GM12878 (cell line): ENCODE results near the gene ATP2C2. TPM values are rescaled to one million over a fixed set of nuclear protein-coding genes. Genes with fewer than 3 reads are reported as not detected.

Experiments used
- ATAC-seq: fragments of 200-7000 bp; cut with Tn5 transposase; 3 replicates; pipeline ENCODE4 v1.9.1; 2020; ENCODE audit warnings: mild to moderate bottlenecking, moderate library complexity
- BruUV-seq: library from RNA; stranded (reverse); fragments of 400-500 nt; replicated peaks from 2 replicates; lab custom pipeline; 2021; lab: Mats Ljungman, UMichigan
- CTCF ChIA-PET: fragments of 300-600 bp; sonication (Branson Sonifier 250); formaldehyde crosslinking; extraction: SDS; loops from one replicate; lab custom pipeline; 2021; ENCODE audit warnings: inconsistent platforms; lab: Yijun Ruan, JAX
- POLR2A ChIA-PET: fragments of 350-600 bp; formaldehyde crosslinking; extraction: SDS; loops from one replicate; lab custom pipeline; 2021; ENCODE audit warnings: inconsistent platforms; lab: Charles Lee
- RAD21 ChIA-PET: fragments of 300-600 bp; sonication (Branson Sonifier 250); formaldehyde crosslinking; loops from one replicate; lab custom pipeline; 2023; ENCODE audit warnings: antibody characterized with exemption; ENCODE audit not compliant: unreplicated experiment; lab: Charles Lee
- SMC1A ChIA-PET: fragments of 300-600 bp; sonication (Branson Sonifier 250); formaldehyde crosslinking; loops from one replicate; lab custom pipeline; 2023; ENCODE audit not compliant: unreplicated experiment, uncharacterized antibody; lab: Charles Lee
- DNase-seq: peaks from one replicate; pipeline ENCODE4 v3.0.0-alpha.2; 2011; ENCODE audit warnings: low read depth, low spot score
- FAIRE-seq: peaks from 3 replicates; lab custom pipeline; 2011; peaks lifted over from hg19 to GRCh38; lab: Jason Lieb, UNC
- H2AFZ ChIP-seq: 2 replicates; pipeline ENCODE4 v1.6.0; 2011; ENCODE audit warnings: low read depth, low read length, control low read depth; ENCODE audit not compliant: control insufficient read depth
- H3K27ac ChIP-seq: 2 replicates; pipeline ENCODE4 v1.5.1; 2011; ENCODE audit warnings: control low read depth; ENCODE audit not compliant: control insufficient read depth, insufficient read depth
- H3K27me3 ChIP-seq, 2 experiments: replicated peaks in 1 of 2; 2 replicates each; pipeline versions ENCODE4 v1.6.0 to v1.6.1; 2011; ENCODE audit warnings: low read length in 1 of 2; ENCODE audit not compliant: control insufficient read depth in 2 of 2, insufficient read depth in 2 of 2
- H3K36me3 ChIP-seq, 2 experiments: 2 replicates each; pipeline ENCODE4 v1.5.1; 2011; ENCODE audit warnings: low read length in 1 of 2; ENCODE audit not compliant: control insufficient read depth in 2 of 2, insufficient read depth in 2 of 2
- H3K4me1 ChIP-seq: 2 replicates; pipeline ENCODE4 v1.6.1; 2011; ENCODE audit warnings: mild to moderate bottlenecking, low read length, moderate library complexity, mixed read lengths; ENCODE audit not compliant: control insufficient read depth, insufficient read depth
- H3K4me2 ChIP-seq: 2 replicates; pipeline ENCODE4 v1.6.0; 2011; ENCODE audit warnings: control low read depth; ENCODE audit not compliant: control insufficient read depth, insufficient read depth
- H3K4me3 ChIP-seq: fragments of 200-600 bp; sonication (generic); 2 replicates; pipeline ENCODE4 v1.5.1; 2016
- H3K79me2 ChIP-seq: 2 replicates; pipeline ENCODE4 v1.6.0; 2011; ENCODE audit warnings: low read length; ENCODE audit not compliant: control insufficient read depth, insufficient read depth
- H3K9ac ChIP-seq: 2 replicates; pipeline ENCODE4 v1.8.0; 2011; ENCODE audit warnings: low read length, control low read depth, mixed read lengths; ENCODE audit not compliant: control insufficient read depth, insufficient read depth
- H3K9me3 ChIP-seq: replicated peaks from 3 replicates; pipeline ENCODE4 v1.5.1; 2011; ENCODE audit warnings: mild to moderate bottlenecking, low read length; ENCODE audit not compliant: control insufficient read depth, insufficient read depth
- H4K20me1 ChIP-seq: 2 replicates; pipeline ENCODE4 v1.6.0; 2011; ENCODE audit not compliant: control insufficient read depth, insufficient read depth
- BCL11A ChIP-seq: IDR thresholded peaks from 2 replicates; pipeline ENCODE4 v1.6.1; 2011; ENCODE audit warnings: low read depth, low read length
- CHD1 ChIP-seq: IDR thresholded peaks from 2 replicates; pipeline ENCODE4 v1.6.1; 2012; ENCODE audit warnings: low read depth, low read length, improper control_type of control experiment
- EED ChIP-seq: sonication (generic); IDR thresholded peaks from 2 replicates; pipeline ENCODE4 v1.6.1; 2016; ENCODE audit warnings: antibody characterized with exemption, low read depth
- GABPA ChIP-seq: IDR thresholded peaks from 2 replicates; pipeline ENCODE4 v1.6.1; 2014; ENCODE audit warnings: antibody characterized with exemption, low read depth, mild to moderate bottlenecking, inconsistent platforms
- MYC ChIP-seq: IDR thresholded peaks from 2 replicates; pipeline ENCODE4 v1.6.1; 2011; ENCODE audit warnings: mild to moderate bottlenecking, low read length, moderate library complexity, inconsistent platforms; ENCODE audit not compliant: insufficient read depth, insufficient replicate concordance, insufficient read length, severe bottlenecking
- RAD21 ChIP-seq: IDR thresholded peaks from 2 replicates; pipeline ENCODE4 v1.6.1; 2011; ENCODE audit warnings: mild to moderate bottlenecking, low read depth, low read length, moderate library complexity; ENCODE audit not compliant: insufficient read depth
- SIX5 ChIP-seq: IDR thresholded peaks from 2 replicates; pipeline ENCODE4 v1.6.1; 2011; ENCODE audit warnings: mild to moderate bottlenecking, low read depth, low read length, moderate library complexity; ENCODE audit not compliant: severe bottlenecking
- TBL1XR1 ChIP-seq: IDR thresholded peaks from 2 replicates; pipeline ENCODE4 v1.6.1; 2012; ENCODE audit warnings: low read depth, low read length, improper control_type of control experiment
- ZNF24 ChIP-seq: fragments of 450-650 bp; IDR thresholded peaks from 2 replicates; pipeline ENCODE4 v1.6.1; 2017; ENCODE audit warnings: antibody characterized with exemption, mild to moderate bottlenecking
- WGBS: methylation state at CpG from one replicate; pipeline ENCODE4 v1.1.6; 2016; ENCODE audit warnings: low lambda C conversion rate; ENCODE audit not compliant: insufficient replicate concordance, insufficient coverage; ENCODE audit errors: missing lambda C conversion rate; 5-methylcytosine and 5-hydroxymethylcytosine counted together
- in situ Hi-C: fragments of 300-500 bp; cut with MboI; formaldehyde crosslinking; loops from 9 replicates; pipeline ENCODE4 v1.14.3; 2018; ENCODE audit warnings: mixed read lengths
- intact Hi-C: fragments of 100-400 bp; cut with micrococcal nuclease; formaldehyde crosslinking; loops from one replicate; pipeline ENCODE4 v1.14.2; 2022; ENCODE audit not compliant: unreplicated experiment
- polyA plus RNA-seq, 11 experiments: library from polyadenylated mRNA; depleted of rRNA in 4 of 11; unstranded in 6 of 11; stranded (reverse) in 5 of 11; fragments of >200 nt; fragmentation: Nextera tagmentation in 4 of 11; fragmentation: Illumina TruSeq in 1 of 11; extraction: Ambion mirVana in 4 of 11; extraction: Trizol in 1 of 11; gene quantifications; 1 replicate in 1 of 11; 2 replicates in 10 of 11; pipeline versions ENCODE4 v1.2.1 to v1.2.3, GENCODE V29; 2011 to 2016; ENCODE audit warnings: inconsistent platforms in 2 of 11, missing spikeins in 2 of 11, low read depth in 1 of 11
- total RNA-seq, 4 experiments: library from RNA; depleted of rRNA in 3 of 4; stranded (reverse); fragments of >200 nt in 3 of 4; fragmentation: Illumina TruSeq in 1 of 4; extraction: Trizol in 1 of 4; gene quantifications; 2 replicates each; pipeline versions ENCODE4 v1.2.1 to v1.2.3, GENCODE V29; 2013 to 2021
- TF ChIP-seq, protein P1 (sequence below): fragments of 450-650 bp; IDR thresholded peaks from 2 replicates; pipeline ENCODE4 v1.6.1; 2017; ENCODE audit warnings: borderline replicate concordance
- TF ChIP-seq, protein P2 (sequence below): fragments of 450-650 bp; IDR thresholded peaks from 2 replicates; pipeline ENCODE4 v1.6.1; 2017; ENCODE audit warnings: mild to moderate bottlenecking, moderate library complexity
- TF ChIP-seq, protein P3 (sequence below): fragments of 450-650 bp; IDR thresholded peaks from 2 replicates; pipeline ENCODE4 v1.6.1; 2016; ENCODE audit warnings: mild to moderate bottlenecking

Gene ATP2C2
- total and polyA plus RNA-seq, 10 of the 15 experiments (the other 5 are each of a cell fraction or from before 2014, with no cell fraction given), result 0.05 to 0.19 TPM; not detected in 8

DNA sequence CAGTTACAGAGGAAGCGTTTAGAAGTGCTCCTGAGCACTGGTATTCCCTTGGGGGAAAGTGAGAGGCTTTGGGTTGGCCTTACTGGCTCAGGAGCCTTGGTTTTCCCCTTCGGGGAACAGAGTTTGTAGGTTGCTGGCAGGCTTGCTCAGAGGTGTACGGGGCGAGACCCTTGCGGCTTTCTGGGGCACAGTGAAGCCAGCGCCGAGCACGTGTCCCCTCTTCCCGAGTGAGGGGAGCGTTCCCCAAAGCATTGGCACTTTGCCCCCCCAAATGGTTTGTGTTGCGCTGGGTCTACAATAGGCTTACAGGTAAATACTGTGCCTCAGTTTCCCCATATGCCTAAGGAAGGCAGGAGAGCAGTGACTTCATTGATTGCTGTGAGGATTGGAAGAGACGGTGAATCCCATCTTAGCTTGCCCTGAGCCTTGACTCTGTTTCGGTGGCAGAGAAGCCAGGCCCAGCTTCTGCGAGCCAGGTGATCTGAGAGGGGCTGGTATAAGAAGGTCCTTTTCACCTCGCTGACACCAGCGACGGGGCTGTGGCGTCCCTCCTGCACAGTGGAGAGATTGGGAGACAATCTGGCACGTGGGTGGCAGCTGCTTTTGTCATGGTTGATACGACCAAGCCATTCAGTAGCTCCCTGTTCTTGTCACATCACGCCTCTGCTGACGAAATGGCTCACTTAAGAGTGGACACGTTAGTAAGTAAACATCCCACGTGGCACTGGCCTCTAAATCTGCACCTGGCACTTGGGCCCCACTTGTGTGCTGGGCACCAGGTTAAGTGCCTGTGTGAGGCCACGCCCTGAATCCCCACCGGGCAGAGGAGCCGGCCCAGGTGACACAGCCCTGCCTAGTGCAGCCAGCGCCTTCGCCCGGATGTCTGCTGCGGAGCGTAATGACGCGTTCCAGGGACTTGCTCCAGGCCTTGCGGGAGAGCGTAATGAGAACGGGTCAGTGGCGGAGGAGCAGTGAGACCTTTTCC, 81.1 kb downstream of the ATP2C2 start:
- FAIRE-seq (no peak), DNase-seq (no peak), ATAC-seq (no peak)
- Histone ChIP-seq H2AFZ (no peak overlapping the region), H3K4me1 (no peaks in the 10 kb centered on the region), H3K4me2 (no peak overlapping the region), H3K9ac (no peak overlapping the region), H3K36me3 (no peaks in the 10 kb centered on the region), H3K27ac (no peak overlapping the region), H4K20me1 (0 out of 2 replicates have a peak, but pooled peaks cover 3% of the 10 kb centered on the region), H3K4me3 (no peak overlapping the region), H3K79me2 (no peaks in the 10 kb centered on the region), H3K9me3 (no peaks in the 10 kb centered on the region; the same call in 2 of the 3 replicates), H3K27me3 (no peaks in the 10 kb centered on the region; a peak in 1 of 4 replicates)
- TF ChIP-seq SIX5 (no peak), RAD21 (no peak), TBL1XR1 (no peak), GABPA (no peak), ZNF24 (no peak), CHD1 (no peak), EED (no peak), BCL11A (no peak), MYC (no peak)
- TF ChIP-seq, protein P1, sequence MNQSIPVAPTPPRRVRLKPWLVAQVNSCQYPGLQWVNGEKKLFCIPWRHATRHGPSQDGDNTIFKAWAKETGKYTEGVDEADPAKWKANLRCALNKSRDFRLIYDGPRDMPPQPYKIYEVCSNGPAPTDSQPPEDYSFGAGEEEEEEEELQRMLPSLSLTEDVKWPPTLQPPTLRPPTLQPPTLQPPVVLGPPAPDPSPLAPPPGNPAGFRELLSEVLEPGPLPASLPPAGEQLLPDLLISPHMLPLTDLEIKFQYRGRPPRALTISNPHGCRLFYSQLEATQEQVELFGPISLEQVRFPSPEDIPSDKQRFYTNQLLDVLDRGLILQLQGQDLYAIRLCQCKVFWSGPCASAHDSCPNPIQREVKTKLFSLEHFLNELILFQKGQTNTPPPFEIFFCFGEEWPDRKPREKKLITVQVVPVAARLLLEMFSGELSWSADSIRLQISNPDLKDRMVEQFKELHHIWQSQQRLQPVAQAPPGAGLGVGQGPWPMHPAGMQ, result no peak
- TF ChIP-seq, protein P2, sequence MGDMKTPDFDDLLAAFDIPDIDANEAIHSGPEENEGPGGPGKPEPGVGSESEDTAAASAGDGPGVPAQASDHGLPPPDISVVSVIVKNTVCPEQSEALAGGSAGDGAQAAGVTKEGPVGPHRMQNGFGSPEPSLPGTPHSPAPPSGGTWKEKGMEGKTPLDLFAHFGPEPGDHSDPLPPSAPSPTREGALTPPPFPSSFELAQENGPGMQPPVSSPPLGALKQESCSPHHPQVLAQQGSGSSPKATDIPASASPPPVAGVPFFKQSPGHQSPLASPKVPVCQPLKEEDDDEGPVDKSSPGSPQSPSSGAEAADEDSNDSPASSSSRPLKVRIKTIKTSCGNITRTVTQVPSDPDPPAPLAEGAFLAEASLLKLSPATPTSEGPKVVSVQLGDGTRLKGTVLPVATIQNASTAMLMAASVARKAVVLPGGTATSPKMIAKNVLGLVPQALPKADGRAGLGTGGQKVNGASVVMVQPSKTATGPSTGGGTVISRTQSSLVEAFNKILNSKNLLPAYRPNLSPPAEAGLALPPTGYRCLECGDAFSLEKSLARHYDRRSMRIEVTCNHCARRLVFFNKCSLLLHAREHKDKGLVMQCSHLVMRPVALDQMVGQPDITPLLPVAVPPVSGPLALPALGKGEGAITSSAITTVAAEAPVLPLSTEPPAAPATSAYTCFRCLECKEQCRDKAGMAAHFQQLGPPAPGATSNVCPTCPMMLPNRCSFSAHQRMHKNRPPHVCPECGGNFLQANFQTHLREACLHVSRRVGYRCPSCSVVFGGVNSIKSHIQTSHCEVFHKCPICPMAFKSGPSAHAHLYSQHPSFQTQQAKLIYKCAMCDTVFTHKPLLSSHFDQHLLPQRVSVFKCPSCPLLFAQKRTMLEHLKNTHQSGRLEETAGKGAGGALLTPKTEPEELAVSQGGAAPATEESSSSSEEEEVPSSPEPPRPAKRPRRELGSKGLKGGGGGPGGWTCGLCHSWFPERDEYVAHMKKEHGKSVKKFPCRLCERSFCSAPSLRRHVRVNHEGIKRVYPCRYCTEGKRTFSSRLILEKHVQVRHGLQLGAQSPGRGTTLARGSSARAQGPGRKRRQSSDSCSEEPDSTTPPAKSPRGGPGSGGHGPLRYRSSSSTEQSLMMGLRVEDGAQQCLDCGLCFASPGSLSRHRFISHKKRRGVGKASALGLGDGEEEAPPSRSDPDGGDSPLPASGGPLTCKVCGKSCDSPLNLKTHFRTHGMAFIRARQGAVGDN, result no peak
- TF ChIP-seq, protein P3, sequence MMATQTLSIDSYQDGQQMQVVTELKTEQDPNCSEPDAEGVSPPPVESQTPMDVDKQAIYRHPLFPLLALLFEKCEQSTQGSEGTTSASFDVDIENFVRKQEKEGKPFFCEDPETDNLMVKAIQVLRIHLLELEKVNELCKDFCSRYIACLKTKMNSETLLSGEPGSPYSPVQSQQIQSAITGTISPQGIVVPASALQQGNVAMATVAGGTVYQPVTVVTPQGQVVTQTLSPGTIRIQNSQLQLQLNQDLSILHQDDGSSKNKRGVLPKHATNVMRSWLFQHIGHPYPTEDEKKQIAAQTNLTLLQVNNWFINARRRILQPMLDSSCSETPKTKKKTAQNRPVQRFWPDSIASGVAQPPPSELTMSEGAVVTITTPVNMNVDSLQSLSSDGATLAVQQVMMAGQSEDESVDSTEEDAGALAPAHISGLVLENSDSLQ, result no peak
- ChIA-PET POLR2A (no interaction called here), CTCF (no interaction called here), RAD21 (no interaction called here), SMC1A (no interaction called here)
- intact Hi-C loops (no loop called here), in situ Hi-C loops (no loop called here)
- 61% methylated on average over 38 of the region's 38 CpGs for WGBS
- BruUV-seq, result no TSS peak
